GM20431 (cell line): ENCODE results near the gene LACTBL1.

ENCODE experiments used
- in situ Hi-C: fragments of 300-500 bp; cut with MseI, MboI; formaldehyde crosslinking; loops from one replicate; pipeline ENCODE4 v1.15.0; 2020; ENCODE audit warnings: low sequenced_read_pairs; ENCODE audit not compliant: unreplicated experiment

Gene LACTBL1

GRCh38 chr1:22978299-22978698, 5.6 kb upstream of the LACTBL1 start:
- in situ Hi-C loops = loop anchor here (10.0 to 25.0 kb wide), 2 partner anchors 109 to 207 kb away; no protein-coding TSS in a partner anchor

- in situ Hi-C loops = loop anchor here (10.0 to 25.0 kb wide), 2 partner anchors 111 to 208 kb away; no protein-coding TSS in a partner anchor
Observed at GRCh38 chr1:22976461-22977243, 4.0 kb upstream of the LACTBL1 start.

GRCh38 chr1:22976127-22976460, 3.4 kb upstream of the LACTBL1 start:
- in situ Hi-C loops = loop anchor here (10.0 to 25.0 kb wide), 2 partner anchors 111 to 209 kb away; no protein-coding TSS in a partner anchor

- in situ Hi-C loops = loop anchor here (10.0 to 25.0 kb wide), 2 partner anchors 112 to 209 kb away; no protein-coding TSS in a partner anchor
Observed at GRCh38 chr1:22975694-22976093, 3.0 kb upstream of the LACTBL1 start.

GRCh38 chr1:22971611-22972405, 858 bp downstream of the LACTBL1 start:
- in situ Hi-C loops = loop anchor here (10.0 kb wide), 1 partner anchor 213 kb away; no protein-coding TSS in a partner anchor

- in situ Hi-C loops = loop anchor here (10.0 kb wide), 1 partner anchor 214 kb away; no protein-coding TSS in a partner anchor
Observed at GRCh38 chr1:22971161-22971560, 1.5 kb downstream of the LACTBL1 start.

- in situ Hi-C loops = loop anchor here (10.0 kb wide), 1 partner anchor 215 kb away; no protein-coding TSS in a partner anchor
Observed at GRCh38 chr1:22970096-22970495, 2.6 kb downstream of the LACTBL1 start.

GRCh38 chr1:22969304-22969709, 3.4 kb downstream of the LACTBL1 start:
- in situ Hi-C loops = no loop called here

- in situ Hi-C loops = no loop called here
Observed at GRCh38 chr1:22967833-22968232, 4.8 kb downstream of the LACTBL1 start.

- in situ Hi-C loops = no loop called here
Observed at GRCh38 chr1:22966309-22966708, 6.4 kb downstream of the LACTBL1 start.

- in situ Hi-C loops = no loop called here
Observed at GRCh38 chr1:22963044-22963677, 9.5 kb downstream of the LACTBL1 start.

GRCh38 chr1:22962558-22962957, 10.1 kb downstream of the LACTBL1 start:
- in situ Hi-C loops = no loop called here

GRCh38 chr1:22959545-22960360, 12.9 kb downstream of the LACTBL1 start:
- in situ Hi-C loops = no loop called here

- in situ Hi-C loops = no loop called here
Observed at GRCh38 chr1:22958556-22958955, 14.1 kb downstream of the LACTBL1 start.

- in situ Hi-C loops = no loop called here
Observed at GRCh38 chr1:22957066-22957465, 15.6 kb downstream of the LACTBL1 start.

- in situ Hi-C loops = no loop called here
Observed at GRCh38 chr1:22955146-22955545, 17.5 kb downstream of the LACTBL1 start.

GRCh38 chr1:22953740-22954141, 18.9 kb downstream of the LACTBL1 start:
- in situ Hi-C loops = no loop called here

- in situ Hi-C loops = no loop called here
Observed at GRCh38 chr1:22953057-22953739, 19.5 kb downstream of the LACTBL1 start.

GRCh38 chr1:22952694-22953056, 20.0 kb downstream of the LACTBL1 start:
- in situ Hi-C loops = no loop called here
